Occipital lobe (tissue), 2 donors: ENCODE results near the gene NUP214. TPM values are rescaled to one million over a fixed set of nuclear protein-coding genes. Genes with fewer than 3 reads are reported as not detected.
"Not testable (repeated sequence)": the region's sequence is repeated elsewhere in the genome, so short reads cannot be mapped to it uniquely, and the experiment has no call there.

ENCODE experiments used
- DNase-seq: peaks from one replicate; lab custom pipeline; 2025; lab: John Stamatoyannopoulos, UW
- total RNA-seq: library from RNA; depleted of rRNA; stranded (reverse); fragments of >200 nt; gene quantifications from one replicate; pipeline ENCODE4 v1.2.3, GENCODE V29; 2014

NUP214 gene
- total RNA-seq, 1 donor from 2014 or later = 9.5 TPM

DNA sequence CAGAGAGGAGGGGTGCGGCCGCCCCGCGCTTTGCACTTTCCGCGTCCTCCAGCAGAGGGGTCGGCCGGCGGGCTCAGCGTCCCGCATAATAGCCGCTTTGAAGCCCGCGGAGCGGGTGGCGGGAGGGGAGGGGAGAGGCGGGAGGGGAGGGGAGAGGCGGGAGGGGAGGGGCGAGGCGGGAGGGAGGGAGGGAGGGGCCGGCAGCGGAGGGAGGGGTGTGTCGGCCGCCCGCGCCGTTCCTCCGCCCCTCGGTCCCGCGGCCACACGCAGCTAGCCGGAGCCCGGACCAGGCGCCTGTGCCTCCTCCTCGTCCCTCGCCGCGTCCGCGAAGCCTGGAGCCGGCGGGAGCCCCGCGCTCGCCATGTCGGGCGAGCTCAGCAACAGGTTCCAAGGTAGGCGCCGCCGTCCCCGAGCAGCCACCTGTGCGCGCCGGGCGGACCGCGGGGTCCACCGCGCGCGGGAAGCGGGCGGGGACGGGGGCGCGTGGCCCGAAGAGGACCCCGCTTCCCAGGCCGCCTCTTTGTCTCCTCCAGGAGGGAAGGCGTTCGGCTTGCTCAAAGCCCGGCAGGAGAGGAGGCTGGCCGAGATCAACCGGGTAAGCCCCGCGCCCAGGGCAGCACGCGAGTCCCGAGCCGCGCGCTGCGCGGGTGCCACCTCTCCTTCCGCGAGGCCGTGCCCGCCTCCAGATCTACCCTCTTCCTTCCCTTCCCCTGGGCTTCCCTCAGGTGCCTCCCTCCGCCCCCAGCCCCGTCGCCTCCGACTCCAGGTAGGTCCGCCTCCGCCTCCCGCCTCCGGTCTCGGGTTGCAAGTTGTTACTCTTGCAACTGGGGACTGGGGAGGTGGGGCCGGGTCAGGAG lies 28.9 kb upstream of the NUP214 start, which contains the start of gene AIF1L:
Gene AIF1L, plus strand, starts transcription at position 263 of the 857 bp plus-strand sequence. Its CDS starts 99 bp downstream, at position 362.
- peak; percentile 49 for DNase-seq

DNA sequence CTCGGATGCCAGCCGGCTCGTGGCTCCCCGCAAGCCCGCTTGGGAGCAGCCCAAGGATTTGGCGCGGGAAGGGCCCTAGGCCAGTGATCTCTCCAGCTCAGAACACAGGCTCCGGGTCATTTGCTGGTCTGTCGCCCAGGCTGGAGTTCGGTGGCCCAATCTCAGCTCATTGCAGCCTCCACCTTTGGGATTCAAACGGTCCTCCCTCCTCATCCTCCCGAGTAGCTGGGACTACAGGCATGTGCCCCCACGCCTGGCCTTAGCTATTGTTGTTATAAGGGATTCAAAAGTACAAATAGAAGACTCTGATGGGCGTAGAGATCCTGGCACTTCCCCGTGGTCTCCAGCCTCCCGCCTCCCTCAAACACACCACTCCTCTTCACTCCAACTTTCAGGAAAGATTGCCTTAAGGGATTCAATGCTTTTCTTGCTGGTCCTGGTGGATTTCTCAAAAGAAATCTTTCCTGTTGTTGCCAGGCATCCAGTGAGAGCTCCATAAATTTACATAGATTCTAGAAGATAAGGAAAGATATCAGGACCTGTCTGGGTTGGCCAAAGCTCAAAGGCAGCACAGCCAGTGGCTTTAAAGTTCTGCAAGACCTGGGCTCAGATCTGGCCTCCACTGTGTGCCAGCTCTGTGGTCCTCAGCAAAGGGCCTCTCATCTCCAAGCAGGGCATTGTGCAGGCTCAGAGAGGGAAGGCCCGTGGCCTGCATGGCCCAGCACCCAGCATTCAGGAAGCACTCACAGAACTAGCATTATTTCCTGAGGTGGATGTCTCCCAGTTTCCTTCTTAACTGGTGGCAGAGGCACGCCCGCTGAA lies 28.0 kb upstream of the NUP214 start:
- no peak for DNase-seq

DNA sequence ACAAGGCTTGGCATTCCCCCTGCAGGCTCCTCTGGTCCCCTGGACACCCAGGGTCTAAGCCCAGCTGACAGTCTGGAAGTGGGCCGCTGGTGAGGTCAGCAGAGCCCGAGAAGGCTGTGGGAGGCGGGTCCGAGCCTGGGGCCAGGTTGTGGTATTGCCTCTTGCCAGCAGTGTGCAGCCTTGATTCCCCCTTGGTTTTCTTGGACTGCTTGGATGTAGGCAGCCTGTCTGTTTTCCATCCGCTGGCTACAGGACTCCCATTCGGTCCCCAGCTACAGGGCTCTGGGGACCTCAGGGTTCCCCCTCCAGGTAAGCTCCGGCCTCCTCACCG lies 27.5 kb upstream of the NUP214 start:
- DNase-seq = no peak

DNA sequence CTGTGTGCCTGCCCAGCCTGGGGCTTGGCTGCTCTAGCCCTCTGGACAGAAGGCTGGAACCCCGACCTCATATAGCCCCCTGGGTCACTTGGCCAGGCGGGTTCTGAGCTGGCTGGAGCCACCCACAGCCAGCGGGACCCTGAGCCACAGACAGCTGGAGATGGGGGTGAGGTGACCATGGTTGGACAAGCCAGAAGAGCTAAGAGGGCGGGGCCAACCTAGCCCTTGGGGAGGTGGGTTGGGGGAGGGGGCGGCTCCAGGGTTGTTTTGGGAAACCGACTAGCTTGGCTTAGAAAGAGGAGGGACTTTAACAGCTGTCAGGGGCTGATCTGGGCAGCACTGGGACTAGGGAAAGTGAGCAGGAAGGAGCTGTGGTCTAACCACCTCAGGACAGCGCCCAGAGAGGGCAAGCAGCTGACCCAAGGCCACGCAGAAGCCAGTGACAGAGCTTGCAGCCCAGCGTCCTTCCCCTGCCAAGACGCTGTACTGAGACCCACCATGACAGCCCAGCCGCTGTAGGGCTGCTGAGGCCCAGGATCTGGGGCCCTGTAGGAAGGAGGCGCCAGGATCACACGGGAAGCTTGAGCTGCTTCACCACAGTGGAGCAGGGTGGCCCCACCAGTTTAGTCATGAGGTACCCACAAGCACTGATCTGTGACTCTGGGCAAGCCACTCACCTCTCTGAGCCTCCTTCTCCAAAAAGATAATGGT lies 26.8 kb upstream of the NUP214 start:
- DNase-seq = no peak

DNA sequence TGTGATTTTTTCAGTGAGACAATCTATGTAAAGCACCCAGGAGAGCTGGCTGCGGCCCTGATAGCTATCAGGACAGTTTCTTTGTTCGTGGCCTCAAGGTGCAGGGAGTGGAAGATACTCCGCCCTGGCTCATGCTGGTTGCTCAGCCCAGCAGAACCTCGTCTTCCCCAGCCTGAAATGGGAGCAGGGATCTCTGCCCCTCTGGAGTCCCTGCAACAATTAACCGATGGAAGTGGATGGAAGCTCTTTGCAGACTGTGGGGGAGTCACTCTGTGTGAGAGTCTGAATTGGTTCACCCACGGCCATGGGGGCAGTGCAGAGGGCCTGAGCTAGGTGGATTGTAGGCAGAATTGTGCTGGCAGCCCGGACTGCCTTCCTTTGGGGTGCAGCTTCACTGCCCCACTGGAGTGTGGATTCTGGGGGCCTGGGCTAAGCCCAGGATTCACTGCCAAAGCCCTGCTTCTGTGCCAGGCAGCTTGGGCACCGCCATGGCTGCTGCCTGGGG lies 26.2 kb upstream of the NUP214 start:
- no peak for DNase-seq

DNA sequence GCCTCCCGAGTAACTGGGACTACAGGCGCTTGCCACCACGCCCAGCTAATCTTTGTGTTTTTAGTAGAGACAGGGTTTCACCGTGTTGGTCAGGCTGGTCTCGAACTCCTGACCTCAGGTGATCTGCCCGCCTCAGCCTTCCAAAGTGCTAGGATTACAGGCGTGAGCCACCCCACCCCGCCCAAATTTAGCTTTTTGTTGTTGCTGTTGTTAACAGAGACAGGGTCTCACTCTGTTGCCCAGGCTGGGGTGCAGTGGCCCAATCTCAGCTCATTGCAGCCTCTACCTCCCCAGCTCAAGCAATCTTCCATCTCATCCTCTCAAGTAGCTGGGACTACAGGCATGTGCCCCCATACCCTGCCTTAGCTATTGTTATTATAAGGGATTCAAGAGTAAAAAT lies 25.5 kb upstream of the NUP214 start:
- not testable (repeated sequence) for DNase-seq

DNA sequence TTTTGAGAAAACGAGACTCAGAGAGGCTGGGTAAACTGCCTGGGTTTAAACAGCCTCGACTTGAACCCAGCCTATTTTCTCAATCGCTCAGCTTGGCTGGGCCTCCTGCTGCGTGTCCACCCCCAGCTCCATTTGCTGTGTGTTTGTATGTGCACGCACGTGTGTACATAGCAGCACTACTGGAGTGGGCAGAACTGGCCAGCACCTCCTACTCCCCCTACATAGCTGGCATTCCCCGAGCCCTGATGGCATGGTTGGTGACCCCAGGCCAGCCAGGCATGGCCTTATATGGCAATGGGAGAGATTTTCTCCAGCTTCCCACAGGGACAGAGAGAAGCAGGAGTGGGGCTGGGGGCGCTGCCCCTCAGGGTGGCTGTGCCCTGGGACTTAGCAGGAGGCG lies 24.9 kb upstream of the NUP214 start:
- DNase-seq = no peak

DNA sequence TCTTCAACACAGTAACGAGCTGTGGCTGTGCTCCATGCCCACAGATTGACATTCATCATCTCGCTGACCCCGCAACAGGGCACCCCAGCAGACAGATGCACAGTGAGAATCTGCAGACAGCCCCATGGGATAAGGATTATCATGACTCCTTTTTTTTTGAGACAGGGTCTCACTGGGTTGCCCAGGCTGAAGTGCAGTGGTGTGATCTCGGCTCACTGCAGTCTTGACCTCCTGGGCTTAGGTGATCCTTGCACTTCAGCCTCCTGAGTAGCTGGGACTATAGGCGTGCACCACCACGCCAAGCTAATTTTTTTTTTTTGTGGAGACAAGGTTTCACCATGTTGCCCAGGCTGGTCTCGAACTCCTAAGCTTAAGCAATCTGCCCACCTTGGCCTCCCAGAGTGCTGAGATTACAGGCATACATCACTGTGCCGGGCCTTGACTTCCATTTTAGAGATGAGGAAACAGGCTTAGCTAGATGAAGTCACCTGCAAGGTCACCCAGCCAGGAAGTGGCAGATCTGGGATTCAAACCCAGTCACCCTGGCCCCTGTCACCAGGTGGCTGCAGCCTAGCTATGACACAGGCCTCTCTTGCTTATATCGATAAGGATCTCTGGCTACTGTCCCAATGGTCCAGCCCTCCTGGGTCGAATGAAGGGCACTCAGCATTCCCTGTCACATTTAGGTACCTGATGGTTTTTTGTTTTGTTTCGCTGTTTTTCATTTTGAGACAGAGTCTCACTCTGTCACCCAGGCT lies 24.0 kb upstream of the NUP214 start:
- no peak for DNase-seq

DNA sequence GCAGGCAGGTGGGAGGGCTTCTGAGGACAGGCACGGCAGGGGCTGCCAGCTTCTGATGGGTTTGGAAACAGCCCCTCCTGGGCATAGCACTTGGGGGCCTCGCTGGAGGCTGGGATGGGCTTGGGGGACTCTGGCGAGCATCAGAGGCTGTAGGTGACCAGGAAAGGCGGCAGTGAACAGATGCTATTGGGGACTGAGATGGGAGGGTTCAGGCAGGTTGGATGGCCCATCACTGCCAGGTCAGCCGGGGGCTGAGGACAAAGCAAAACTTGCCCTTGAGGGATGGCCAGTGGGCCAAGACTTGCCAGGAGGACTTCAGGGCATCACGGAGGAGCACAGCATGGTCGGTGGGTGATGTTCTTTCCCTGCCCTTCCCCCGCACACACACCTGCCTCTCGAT lies 22.4 kb upstream of the NUP214 start:
- no peak for DNase-seq

DNA sequence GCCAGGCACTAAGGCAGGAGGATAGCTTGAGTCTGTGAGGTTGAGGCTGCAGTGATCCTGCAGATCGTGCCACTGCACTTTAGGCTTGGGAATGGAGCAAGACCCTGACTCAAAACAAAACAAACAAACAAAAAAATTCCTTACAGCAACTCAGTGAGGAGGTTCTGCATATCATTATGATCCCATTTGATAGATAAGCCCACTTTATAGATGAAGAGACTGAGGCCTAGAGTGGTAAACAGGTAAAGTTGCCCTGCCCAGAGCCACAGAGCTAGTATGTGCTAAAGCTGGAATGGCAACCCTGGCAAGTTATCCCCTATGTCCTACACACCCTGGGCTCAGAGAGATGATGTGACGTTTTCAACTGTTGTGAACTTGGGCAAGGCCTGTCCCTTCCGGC lies 21.9 kb upstream of the NUP214 start:
- DNase-seq = no peak

DNA sequence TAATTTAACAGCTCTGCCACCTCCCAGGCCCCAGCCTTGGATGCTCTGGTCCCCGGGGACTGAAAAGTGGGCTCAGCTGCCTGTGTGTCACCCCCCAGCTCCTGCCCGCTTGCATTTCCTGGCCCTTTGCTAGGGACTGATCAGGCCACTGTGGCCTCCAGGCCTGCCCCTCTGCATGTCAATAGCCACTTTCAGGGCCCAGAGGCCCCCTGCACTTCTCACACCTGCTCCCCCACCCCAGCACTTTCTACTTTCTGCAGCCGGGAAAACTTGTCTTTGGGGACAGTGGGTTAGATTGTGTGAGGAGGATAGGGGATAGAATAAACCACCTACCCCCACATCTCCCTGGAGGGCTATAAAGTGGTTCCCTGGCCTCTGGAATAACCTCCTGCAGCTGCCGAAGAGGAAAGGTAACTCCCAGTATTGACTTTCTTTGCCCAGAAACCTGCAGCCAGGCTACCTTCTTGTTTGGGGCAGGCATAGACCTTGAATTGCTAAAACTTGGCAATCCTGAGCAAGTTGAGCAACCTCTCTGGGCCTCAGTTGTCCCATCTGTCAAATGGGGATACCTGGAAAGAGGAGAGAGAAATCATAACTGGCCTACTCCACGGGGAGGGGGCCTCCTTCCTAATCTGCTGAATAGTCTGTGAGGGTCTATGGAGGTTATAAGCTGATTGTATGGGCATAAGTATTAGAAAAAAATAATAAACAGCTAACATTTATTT lies 21.2 kb upstream of the NUP214 start:
- no peak for DNase-seq

DNA sequence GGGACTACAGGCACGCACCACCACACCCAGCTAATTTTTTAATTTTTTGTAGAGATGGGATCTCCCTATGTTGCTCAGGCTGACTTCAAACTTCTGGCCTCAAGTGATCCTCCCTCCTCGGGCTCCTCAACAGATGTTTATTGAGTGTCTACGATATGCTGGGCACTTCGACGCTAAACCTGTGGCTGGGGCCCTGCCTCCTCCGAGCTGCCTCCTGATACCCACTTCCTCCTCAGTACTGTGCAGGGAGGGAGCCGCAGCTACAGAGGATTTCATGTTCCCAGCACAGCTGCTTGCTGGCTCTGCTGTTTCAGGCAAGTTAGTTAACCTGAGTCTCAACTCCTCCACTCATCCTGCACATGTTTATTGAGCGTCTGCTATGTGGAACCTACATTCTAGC lies 19.4 kb upstream of the NUP214 start:
- no peak for DNase-seq

DNA sequence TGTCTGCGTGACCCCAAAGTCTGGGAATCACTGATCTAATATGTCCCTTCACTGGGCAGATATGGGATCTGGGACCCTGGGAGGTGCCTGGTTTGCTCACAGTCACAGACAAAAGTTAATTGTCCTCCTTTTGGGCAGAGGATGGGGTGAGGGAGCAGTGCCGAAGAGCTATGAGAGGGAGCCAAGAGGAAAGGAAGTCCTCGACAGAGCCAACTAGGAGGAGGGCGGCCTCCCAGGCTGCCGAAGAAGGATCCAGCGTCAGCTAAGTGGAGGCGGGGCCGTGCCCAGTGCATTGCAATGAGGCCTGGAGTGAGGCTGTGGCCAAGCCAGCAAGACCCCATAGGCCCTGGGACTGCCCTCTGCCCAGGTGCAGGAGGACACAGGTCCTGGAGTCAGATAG lies 17.6 kb upstream of the NUP214 start:
- DNase-seq = no peak

DNA sequence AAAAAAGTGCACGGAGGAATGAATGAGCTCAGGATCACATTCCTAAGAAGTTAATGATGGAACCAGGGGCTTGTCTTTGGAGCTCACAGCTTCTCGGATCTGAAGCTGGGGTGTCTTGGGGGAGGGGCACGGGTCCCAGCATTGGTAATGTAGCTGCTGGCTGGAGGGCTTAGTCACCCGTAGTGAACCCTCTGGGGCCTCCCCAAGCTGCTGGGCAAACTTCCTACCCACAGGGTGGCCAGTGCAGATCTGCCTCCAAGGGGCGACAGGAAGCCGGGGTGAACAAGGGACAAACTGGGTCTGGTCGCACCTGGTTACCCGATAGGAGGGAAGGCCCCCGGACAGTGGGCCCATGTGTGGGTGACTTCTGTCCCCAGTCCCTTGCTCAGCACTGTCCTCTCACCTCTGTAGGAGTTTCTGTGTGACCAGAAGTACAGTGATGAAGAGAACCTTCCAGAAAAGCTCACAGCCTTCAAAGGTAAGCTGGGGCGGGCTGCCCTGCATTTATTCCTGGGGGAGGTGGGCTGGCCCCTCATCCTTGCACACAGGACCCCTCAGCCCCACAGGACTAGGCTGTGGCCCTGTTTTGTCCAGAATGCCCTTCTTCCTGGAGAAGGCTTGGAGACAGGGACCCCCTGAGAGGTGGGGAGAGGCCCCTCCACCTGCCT lies 14.1 kb upstream of the NUP214 start:
- no peak for DNase-seq

DNA sequence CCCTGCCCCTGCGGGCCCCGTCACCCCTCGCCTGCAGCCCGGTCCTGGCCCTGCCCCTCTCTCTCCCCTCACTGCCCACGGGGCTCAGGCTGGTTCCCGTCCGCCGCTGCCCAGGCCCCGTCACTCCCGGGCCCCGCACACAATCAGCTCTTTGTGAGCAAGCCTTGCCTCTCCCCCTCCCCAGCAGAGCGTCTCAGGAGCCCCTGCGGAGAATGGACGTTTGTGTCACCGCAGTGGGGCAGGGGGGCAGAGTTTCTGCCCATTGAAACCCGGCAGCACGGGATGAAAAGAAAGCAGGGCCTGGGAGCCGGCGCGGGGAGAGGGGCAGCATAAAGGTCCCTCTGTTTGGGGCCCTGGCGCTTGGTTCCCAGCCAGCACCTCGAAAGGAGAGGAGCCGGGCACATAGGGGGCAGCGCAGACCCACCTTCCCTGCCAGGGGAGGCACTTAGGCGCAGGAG lies 13.5 kb upstream of the NUP214 start:
- DNase-seq = peak; percentile 89

DNA sequence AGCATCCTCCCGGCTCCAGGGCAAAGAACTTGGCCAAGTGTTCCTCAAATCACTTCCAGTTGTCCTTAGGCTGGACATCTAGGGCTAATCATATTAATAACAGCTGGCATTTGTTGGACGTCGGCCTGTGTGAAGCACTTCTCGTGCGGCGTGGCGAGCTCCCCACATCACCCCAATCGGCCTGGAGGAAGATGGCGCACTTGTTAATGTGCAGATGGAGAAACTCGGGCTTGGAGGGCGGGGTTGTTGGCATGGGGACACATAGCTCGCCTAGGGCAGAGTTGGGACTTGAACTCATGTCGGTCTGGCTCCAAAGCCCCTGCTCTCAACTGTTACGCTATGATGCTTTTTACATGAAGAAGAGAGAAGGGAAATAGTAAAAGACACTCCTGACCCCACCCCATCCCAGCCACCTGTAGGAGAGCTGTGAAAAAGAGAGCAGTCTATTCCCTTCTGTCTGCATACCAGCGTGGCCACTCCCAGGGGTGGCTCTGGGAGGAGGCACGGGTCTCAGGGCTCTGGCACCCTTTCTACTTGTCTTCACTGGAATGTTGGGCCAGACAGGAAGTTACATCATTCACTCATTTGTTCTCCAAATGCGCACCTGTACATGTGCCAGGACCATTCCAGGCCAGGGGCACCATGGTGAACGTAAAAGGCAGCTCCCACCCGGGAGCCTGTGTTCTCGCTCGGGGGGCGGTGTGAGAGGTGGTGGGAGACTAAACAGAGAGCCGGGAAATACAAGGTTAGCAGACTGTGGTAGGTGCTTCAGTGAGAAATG lies 12.8 kb upstream of the NUP214 start:
- DNase-seq = no peak

DNA sequence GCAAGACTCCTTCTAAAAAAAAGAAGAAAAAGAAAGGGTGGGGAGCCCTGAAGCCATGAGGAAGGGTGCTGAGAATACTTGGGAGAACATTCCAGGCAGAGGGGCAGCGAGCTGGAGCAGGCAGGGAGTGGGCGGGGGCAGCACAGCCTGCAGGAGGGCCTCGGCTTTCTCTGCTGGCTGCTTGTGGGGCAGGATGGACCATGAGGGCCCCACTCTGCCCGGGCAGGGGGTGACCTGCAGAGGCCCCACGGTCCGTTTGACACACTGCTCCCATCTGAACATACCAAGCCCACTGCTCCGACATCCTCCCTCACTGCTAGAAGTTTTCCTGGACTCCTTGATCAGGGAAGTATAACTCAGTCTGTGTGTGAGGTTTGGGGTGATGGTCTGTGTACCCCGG lies 11.7 kb upstream of the NUP214 start:
- DNase-seq = no peak

DNA sequence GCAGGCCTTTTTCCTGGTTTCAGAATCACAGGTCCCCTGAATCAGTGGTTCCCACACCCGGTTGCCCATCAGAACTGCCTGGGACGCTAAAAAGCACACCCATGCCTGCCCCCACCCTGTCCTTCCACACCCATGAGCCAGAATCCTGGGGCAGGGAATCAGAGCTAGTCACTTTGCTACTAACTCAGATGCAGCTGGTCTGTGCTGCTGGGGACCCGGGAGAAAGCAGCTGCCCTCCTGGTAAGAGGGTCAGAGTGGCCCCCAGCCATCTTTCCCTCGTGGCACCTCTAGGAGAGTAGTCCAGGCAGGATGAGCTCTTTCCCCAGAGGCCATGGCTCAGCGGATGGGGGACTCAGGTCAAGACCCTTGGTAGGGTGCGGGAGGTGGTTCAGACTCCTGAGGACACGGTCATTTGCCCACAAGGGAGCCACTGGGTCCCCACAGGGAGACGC lies 11.3 kb upstream of the NUP214 start:
- no peak for DNase-seq

DNA sequence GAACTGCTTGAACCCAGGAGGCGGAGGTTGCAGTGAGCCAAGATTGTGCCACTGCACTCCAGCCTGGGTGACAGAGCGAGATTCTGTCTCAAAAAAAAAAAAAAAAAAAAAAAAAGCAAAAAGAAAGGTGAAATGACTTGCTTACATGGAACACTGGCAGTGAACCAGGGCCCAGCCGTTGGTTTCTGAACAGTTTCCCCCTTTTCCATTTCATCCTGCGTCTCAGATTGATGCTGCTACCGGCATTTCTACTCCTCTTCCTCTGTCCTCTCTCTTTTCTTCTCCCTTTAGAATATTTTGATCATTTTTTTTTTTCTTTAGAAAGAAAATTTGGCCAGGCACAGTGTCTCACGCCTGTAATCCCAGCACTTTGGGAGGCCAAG lies 10.0 kb upstream of the NUP214 start:
- not testable (repeated sequence) for DNase-seq
